Mesendoderm (in vitro differentiated cells): ENCODE data around the gene CTNND2.
"Not testable (repeated sequence)": the region's sequence is repeated elsewhere in the genome, so short reads cannot be mapped to it uniquely, and the experiment has no call there.

ENCODE experiments used
- DNase-seq: peaks from one replicate; pipeline ENCODE4 v3.0.0; 2013
- H2AK5ac ChIP-seq: 2 replicates; pipeline ENCODE4 v1.6.1; 2013; ENCODE audit warnings: low read length, inconsistent platforms
- H2BK120ac ChIP-seq: 2 replicates; pipeline ENCODE4 v1.6.1; 2013; ENCODE audit warnings: low read depth, mild to moderate bottlenecking, low read length, moderate library complexity, mixed read lengths
- H2BK15ac ChIP-seq: replicated peaks from 2 replicates; pipeline ENCODE4 v1.6.1; 2013; ENCODE audit warnings: low read depth, mild to moderate bottlenecking, moderate library complexity
- H2BK5ac ChIP-seq: 2 replicates; pipeline ENCODE4 v1.6.1; 2013; ENCODE audit warnings: low read length, inconsistent platforms
- H3K18ac ChIP-seq: 2 replicates; pipeline ENCODE4 v1.6.1; 2013; ENCODE audit warnings: mild to moderate bottlenecking, low read length, mixed read lengths
- H3K23ac ChIP-seq: one replicate; pipeline ENCODE4 v1.6.1; 2013; ENCODE audit warnings: low read length
- H3K27ac ChIP-seq: 2 replicates; pipeline ENCODE4 v1.5.1; 2013; ENCODE audit warnings: low read depth, mild to moderate bottlenecking, inconsistent platforms, low read length, moderate library complexity
- H3K27me3 ChIP-seq: 2 replicates; pipeline ENCODE4 v1.6.1; 2013; ENCODE audit warnings: low read length, control low read depth, mild to moderate bottlenecking, inconsistent platforms; ENCODE audit not compliant: insufficient read depth, poor library complexity
- H3K36me3 ChIP-seq: 2 replicates; pipeline ENCODE4 v1.6.1; 2013; ENCODE audit warnings: low read length, inconsistent platforms; ENCODE audit not compliant: control insufficient read depth, insufficient read depth
- H3K4ac ChIP-seq: one replicate; pipeline ENCODE4 v1.6.1; 2013; ENCODE audit warnings: low read depth, mild to moderate bottlenecking, low read length, moderate library complexity
- H3K4me1 ChIP-seq: 2 replicates; pipeline ENCODE4 v1.6.1; 2013; ENCODE audit warnings: low read depth, low read length, inconsistent platforms; ENCODE audit not compliant: control insufficient read depth
- H3K4me2 ChIP-seq: 2 replicates; pipeline ENCODE4 v1.6.1; 2013; ENCODE audit warnings: low read length
- H3K4me3 ChIP-seq: 2 replicates; pipeline ENCODE4 v1.5.1; 2013; ENCODE audit warnings: mild to moderate bottlenecking, low read length
- H3K56ac ChIP-seq: one replicate; pipeline ENCODE4 v1.6.1; 2013; ENCODE audit warnings: low read length
- H3K79me1 ChIP-seq: 2 replicates; pipeline ENCODE4 v1.6.1; 2013; ENCODE audit warnings: low read length, inconsistent platforms
- H3K79me2 ChIP-seq: 2 replicates; pipeline ENCODE4 v1.6.1; 2013; ENCODE audit warnings: mild to moderate bottlenecking, low read length; ENCODE audit not compliant: control insufficient read depth, insufficient read depth
- H3K9ac ChIP-seq: 2 replicates; pipeline ENCODE4 v1.6.1; 2013; ENCODE audit warnings: low read length, inconsistent platforms
- H4K5ac ChIP-seq: one replicate; pipeline ENCODE4 v1.6.1; 2013; ENCODE audit warnings: low read length
- H4K8ac ChIP-seq: one replicate; pipeline ENCODE4 v1.6.1; 2013; ENCODE audit warnings: low read depth, mild to moderate bottlenecking, control low read depth, low read length, moderate library complexity
- WGBS: extraction: QIAGEN DNeasy Blood & Tissue Kit; methylation state at CpG from one replicate; pipeline ENCODE4 v1.1.7; 2013; ENCODE audit warnings: low lambda C conversion rate, missing lambda C conversion rate; ENCODE audit not compliant: insufficient coverage; ENCODE audit errors: extremely low coverage; 5-methylcytosine and 5-hydroxymethylcytosine counted together

Gene CTNND2

GRCh38 chr5:11322133-11322532 is 582.1 kb downstream of the CTNND2 start:
- H3K4me2 ChIP-seq, result no peak overlapping the region
- H2BK120ac ChIP-seq, result no peak overlapping the region
- H3K27ac ChIP-seq, result no peak overlapping the region
- no peak overlapping the region for H2BK5ac ChIP-seq
- no peaks in the 10 kb centered on the region for H3K79me2 ChIP-seq
- H3K18ac ChIP-seq, result no peak overlapping the region
- H3K4ac ChIP-seq, result no peak overlapping the region
- no peak overlapping the region for H4K5ac ChIP-seq
- H3K4me1 ChIP-seq, result no peaks in the 10 kb centered on the region
- H3K56ac ChIP-seq, result no peak overlapping the region
- no CpG with 5 or more reads among the region's 2 CpGs for WGBS
- no peak overlapping the region for H4K8ac ChIP-seq
- no peak overlapping the region for H3K23ac ChIP-seq
- no peak overlapping the region for H3K9ac ChIP-seq
- DNase-seq, result no peak
- no peak overlapping the region for H2AK5ac ChIP-seq
- H3K27me3 ChIP-seq, result no peaks in the 10 kb centered on the region
- H2BK15ac ChIP-seq, result no peak overlapping the region
- no peaks in the 10 kb centered on the region for H3K36me3 ChIP-seq
- H3K4me3 ChIP-seq, result no peak overlapping the region
- no peaks in the 10 kb centered on the region for H3K79me1 ChIP-seq

- H3K4ac ChIP-seq, result no peak overlapping the region
- no peak overlapping the region for H3K4me3 ChIP-seq
- no peak overlapping the region for H3K56ac ChIP-seq
- H3K79me1 ChIP-seq, result no peaks in the 10 kb centered on the region
- H3K79me2 ChIP-seq, result no peaks in the 10 kb centered on the region
- H3K36me3 ChIP-seq, result no peaks in the 10 kb centered on the region
- H4K5ac ChIP-seq, result no peak overlapping the region
- no peak overlapping the region for H3K4me2 ChIP-seq
- no peak overlapping the region for H2AK5ac ChIP-seq
- DNase-seq, result no peak
- H3K27me3 ChIP-seq, result no peaks in the 10 kb centered on the region
- H3K27ac ChIP-seq, result no peak overlapping the region
- no peak overlapping the region for H4K8ac ChIP-seq
- no peak overlapping the region for H3K23ac ChIP-seq
- H3K18ac ChIP-seq, result no peak overlapping the region
- no CpG with 5 or more reads among the region's 7 CpGs for WGBS
- H2BK120ac ChIP-seq, result no peak overlapping the region
- no peak overlapping the region for H2BK15ac ChIP-seq
- H3K9ac ChIP-seq, result no peak overlapping the region
- no peaks in the 10 kb centered on the region for H3K4me1 ChIP-seq
- no peak overlapping the region for H2BK5ac ChIP-seq
Observed at GRCh38 chr5:11319836-11320580, 584.2 kb downstream of the CTNND2 start.

DNA sequence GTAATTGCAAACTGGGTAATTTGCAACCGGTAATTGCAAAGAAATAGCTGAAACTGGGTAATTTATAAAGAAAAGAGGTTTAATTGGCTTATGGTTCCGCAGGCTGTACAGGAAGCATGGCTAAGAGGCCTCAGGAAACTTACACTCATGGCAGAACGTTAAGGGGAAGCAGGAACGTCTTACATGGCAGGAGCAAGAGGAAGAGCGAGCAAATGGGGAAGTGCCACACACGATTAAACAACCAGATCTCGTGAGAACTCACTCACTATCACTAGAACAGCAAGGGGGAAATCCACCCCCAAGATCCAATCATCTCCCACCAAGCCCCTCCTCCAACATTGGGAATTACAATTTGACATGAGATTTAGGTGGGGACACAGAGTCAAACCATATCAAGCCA is 590.6 kb downstream of the CTNND2 start:
- H3K79me1 ChIP-seq, H2BK15ac ChIP-seq, H3K4me2 ChIP-seq, H3K36me3 ChIP-seq, H3K18ac ChIP-seq, H3K23ac ChIP-seq, H3K4ac ChIP-seq, H3K9ac ChIP-seq, H3K4me3 ChIP-seq, H4K8ac ChIP-seq, H2AK5ac ChIP-seq, H3K56ac ChIP-seq, H3K27me3 ChIP-seq, DNase-seq, H3K4me1 ChIP-seq, H2BK5ac ChIP-seq, H3K27ac ChIP-seq, H3K79me2 ChIP-seq, H2BK120ac ChIP-seq, H4K5ac ChIP-seq: not testable (repeated sequence)
- no CpG with 5 or more reads among the region's 7 CpGs for WGBS

DNA sequence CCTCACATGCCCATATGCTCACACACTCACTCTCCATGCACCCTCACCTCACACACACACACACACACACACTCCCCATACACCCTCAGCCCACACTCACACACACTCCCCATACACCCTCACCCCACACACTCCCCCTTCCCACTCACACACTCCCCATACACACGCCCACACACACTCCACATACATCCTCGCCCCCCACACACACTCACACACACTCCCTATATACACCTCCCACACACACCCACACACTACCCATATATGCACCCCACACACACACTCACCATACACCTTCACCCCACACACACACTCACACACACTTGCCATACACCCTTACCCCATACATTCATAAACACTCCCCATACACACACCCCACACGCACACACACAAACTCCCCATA is 592.5 kb downstream of the CTNND2 start:
- H2BK15ac ChIP-seq, result no peak overlapping the region
- H3K23ac ChIP-seq, result no peak overlapping the region
- H3K9ac ChIP-seq, result no peak overlapping the region
- no peak overlapping the region for H4K5ac ChIP-seq
- no peaks in the 10 kb centered on the region for H3K36me3 ChIP-seq
- H3K56ac ChIP-seq, result no peak overlapping the region
- H2AK5ac ChIP-seq, result no peak overlapping the region
- no peak overlapping the region for H3K4me2 ChIP-seq
- H3K4ac ChIP-seq, result no peak overlapping the region
- H4K8ac ChIP-seq, result no peak overlapping the region
- no peak overlapping the region for H3K18ac ChIP-seq
- no peaks in the 10 kb centered on the region for H3K4me1 ChIP-seq
- H3K79me2 ChIP-seq, result no peaks in the 10 kb centered on the region
- no peak overlapping the region for H2BK120ac ChIP-seq
- no peak overlapping the region for H3K4me3 ChIP-seq
- H3K27me3 ChIP-seq, result no peaks in the 10 kb centered on the region
- 100% methylated on average over 3 of the region's 3 CpGs for WGBS
- H2BK5ac ChIP-seq, result no peak overlapping the region
- H3K79me1 ChIP-seq, result no peaks in the 10 kb centered on the region
- no peak overlapping the region for H3K27ac ChIP-seq
- DNase-seq, result no peak

- Histone ChIP-seq H4K8ac (no peak overlapping the region), H3K79me1 (no peaks in the 10 kb centered on the region), H2BK5ac (no peak overlapping the region), H2BK15ac (no peak overlapping the region), H3K4me2 (no peak overlapping the region), H3K4me3 (no peak overlapping the region), H3K4me1 (no peaks in the 10 kb centered on the region), H4K5ac (no peak overlapping the region), H3K18ac (no peak overlapping the region), H3K27ac (no peak overlapping the region), H2AK5ac (no peak overlapping the region), H3K27me3 (no peaks in the 10 kb centered on the region), H3K79me2 (no peaks in the 10 kb centered on the region), H3K9ac (no peak overlapping the region), H3K56ac (no peak overlapping the region), H2BK120ac (no peak overlapping the region), H3K23ac (no peak overlapping the region), H3K4ac (no peak overlapping the region), H3K36me3 (no peaks in the 10 kb centered on the region)
- no peak for DNase-seq
- WGBS, result no CpG with 5 or more reads among the region's 1 CpG
Observed at GRCh38 chr5:11311272-11311671, 593.0 kb downstream of the CTNND2 start.

DNA sequence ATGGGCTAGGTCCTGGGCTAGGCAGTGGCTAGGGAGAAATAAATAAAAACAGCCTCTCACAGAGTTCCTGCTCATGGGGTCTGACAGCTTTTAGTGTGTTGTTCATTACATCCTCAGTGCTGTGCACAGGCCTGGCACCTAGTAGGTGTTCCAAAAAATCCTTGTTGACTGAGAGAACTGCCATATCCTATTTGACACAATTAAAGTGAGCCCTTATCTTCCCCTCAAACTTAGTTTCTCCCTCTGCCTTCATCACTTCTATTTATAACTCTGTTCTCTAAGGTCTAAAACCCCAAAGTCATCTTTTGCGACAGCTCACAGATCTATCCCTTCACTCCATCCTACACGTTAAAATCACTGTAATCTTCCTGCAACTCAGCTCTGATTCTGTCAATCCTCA is 594.1 kb downstream of the CTNND2 start:
- Histone ChIP-seq H3K36me3 (no peaks in the 10 kb centered on the region), H2BK5ac (no peak overlapping the region), H3K4me2 (no peak overlapping the region), H3K9ac (no peak overlapping the region), H3K27ac (no peak overlapping the region), H3K27me3 (no peaks in the 10 kb centered on the region), H3K56ac (no peak overlapping the region), H3K18ac (no peak overlapping the region), H3K79me1 (no peaks in the 10 kb centered on the region), H3K4ac (no peak overlapping the region), H2BK120ac (no peak overlapping the region), H4K8ac (no peak overlapping the region), H3K23ac (no peak overlapping the region), H2AK5ac (no peak overlapping the region), H3K4me3 (no peak overlapping the region), H4K5ac (no peak overlapping the region), H3K79me2 (no peaks in the 10 kb centered on the region), H3K4me1 (no peaks in the 10 kb centered on the region), H2BK15ac (no peak overlapping the region)
- no peak for DNase-seq
- WGBS, result no CpG with 5 or more reads among the region's 2 CpGs
